ENCODE measurements around the gene OR1F1.

The OR1F1 gene

GRCh38 chr16:3207086-3207953, 19.3 kb downstream of the OR1F1 start:
- DNase-seq, result no peak

DNA sequence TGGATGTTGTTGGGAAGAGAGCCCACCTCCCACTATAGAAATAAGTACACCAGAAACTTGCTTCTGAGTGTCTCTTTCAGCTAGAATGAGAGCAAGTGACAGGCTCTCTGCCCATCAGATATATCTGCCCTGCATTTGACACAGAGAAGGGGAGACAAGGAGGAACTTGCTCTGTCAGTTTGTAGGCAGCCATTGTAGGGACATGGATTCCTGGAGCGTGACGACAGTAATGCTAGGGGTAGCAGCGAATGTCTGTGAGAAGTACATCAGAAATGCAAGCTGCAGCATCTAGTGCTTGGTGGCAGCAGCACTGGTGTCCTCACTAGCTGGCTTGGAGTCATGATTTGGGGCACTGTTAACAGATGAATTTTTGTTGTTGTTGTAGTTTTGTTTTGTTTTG, 24.0 kb downstream of the OR1F1 start:
- DNase-seq, result no peak

GRCh38 chr16:3212567-3212966, 24.6 kb downstream of the OR1F1 start:
- DNase-seq, result no peak

DNA sequence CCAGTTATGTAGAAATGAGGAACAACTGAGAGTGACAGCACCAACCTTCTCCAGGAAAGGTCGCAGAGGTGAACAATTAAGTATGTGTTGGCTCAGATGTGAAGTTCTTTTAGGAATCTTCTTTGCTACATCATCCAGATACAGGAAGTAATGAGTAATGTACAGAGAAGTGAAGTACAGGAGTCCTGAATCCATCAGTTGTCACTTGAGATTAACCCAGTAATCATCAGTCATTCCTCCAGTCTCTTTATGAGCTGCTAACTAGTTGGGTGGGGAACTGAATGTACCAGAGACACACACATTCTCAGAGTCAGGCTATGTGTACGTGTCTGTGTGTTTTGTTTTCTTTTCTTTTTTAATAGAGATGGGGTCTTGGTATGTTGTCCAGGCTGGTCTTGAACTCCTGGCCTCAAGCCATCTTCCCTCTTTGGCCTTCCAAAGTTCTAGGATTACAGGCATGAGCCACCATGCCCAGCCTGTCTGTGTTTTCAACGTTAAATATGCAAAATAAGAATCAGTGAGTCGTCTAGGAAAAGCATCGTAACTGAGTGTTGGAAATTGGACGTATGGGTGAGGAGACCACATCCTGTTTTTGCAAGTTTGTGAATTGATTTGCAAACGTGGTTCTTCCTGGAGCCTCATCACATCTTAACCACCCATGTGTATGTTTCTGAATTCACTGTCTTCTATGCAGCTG, 27.0 kb downstream of the OR1F1 start:
- DNase-seq, result no peak

DNA sequence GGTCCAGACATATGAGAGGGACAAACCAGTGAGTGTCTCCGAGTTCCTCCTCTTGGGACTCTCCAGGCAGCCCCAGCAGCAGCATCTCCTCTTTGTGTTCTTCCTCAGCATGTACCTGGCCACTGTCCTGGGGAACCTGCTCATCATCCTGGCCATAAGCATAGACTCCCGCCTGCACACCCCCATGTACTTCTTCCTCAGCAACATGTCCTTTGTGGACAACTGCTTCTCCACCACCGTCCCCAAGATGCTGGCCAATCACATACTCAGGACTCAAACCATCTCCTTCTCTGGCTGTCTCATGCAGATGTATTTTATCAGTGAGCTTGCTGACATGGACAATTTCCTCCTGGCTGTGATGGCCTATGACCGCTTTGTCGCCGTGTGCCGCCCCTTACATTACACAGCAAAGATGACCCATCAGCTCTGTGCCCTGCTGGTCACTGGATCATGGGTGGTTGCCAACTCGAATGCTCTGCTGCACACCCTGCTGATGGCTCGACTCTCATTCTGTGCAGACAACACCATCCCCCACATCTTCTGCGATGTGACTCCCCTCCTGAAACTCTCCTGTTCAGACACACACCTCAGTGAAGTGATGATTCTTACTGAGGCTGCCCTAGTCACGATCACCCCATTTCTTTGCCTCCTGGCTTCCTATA, 27.7 kb downstream of the OR1F1 start:
- DNase-seq, result no peak

- no peak for DNase-seq
Measured at GRCh38 chr16:3216263-3216640, 28.2 kb downstream of the OR1F1 start.

- DNase-seq, result no peak
Measured at GRCh38 chr16:3220839-3221238, 32.8 kb downstream of the OR1F1 start.

- no peak for DNase-seq
Measured at GRCh38 chr16:3223913-3224515, 36.0 kb downstream of the OR1F1 start.

DNA sequence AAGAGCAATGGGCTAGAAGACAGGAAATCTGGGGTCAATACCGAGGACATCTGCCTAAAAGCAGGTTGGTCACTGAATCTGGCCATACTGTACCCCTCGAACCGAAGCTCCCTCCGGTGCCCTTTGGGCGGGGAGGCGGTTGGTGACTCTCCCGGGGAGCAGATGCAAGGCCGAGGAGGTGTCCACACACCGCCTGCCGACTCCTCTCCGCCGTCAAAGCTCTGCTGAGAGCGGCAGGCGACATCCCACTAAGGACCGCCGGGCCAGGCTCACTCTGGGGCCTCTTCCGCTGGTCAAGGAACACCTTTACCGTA, 46.5 kb downstream of the OR1F1 start:
- DNase-seq, result no peak

- DNase-seq, result peak; percentile 70
Measured at GRCh38 chr16:3234857-3235561, 47.0 kb downstream of the OR1F1 start, which contains the start of gene ZNF200. ZNF200 (minus strand) TSS chr16:3235158; CDS start chr16:3233755, 1,403 bp downstream.

DNA sequence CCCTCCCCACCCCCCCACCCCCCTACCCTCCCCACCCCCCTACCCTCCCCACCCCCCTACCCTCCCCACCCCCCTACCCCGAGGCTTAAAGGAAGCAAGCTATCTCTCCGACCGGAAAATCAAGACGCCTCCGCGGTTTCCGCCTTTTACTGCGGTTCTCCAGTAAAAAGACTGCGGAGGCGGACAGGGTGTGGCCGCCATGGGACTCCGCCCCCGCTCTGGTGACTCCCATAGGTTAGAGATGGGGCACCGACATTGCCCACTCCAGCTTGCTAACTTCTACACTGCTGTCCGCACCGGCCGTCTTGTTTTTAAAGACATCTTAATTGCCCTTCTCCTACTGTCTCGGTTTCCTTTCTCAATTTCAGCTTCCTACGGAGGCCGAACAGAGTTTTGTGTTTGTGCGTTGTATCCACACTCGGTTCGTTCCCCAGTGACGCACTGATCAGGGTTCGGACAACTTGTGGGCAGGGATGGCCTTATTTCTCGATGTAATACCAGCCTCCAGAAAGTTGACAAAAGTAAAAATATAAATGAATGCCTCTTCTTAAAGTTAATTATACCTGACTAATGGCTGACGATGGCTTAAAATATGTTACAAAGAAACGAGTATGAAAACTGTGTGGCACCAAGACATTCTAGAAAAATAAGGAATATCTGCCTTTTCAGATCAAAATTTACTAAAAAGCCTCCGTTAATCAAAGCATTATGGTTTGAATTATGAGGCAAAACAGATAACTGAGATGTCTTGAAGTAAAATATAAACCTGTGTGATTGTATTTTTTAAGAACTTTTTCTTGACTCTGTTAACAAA, 48.1 kb downstream of the OR1F1 start:
- no peak for DNase-seq

DNA sequence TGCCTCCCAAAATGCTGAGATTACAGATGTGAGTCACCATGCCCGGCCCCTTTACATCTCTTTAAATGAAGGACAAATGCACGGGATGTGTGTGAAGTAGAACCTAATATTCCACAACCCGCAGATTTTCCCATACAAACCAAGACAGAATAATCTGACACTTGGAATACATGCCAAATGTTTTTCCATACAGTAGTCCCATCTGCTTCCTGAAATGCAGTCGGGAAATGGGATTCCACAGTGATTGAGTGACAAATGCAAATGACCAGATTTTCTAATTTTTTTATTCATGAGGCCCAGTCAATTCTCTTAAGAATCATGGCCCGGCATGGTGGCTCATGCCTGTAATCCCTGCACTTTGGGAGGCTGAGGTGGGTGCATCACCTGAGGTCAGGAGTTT, 53.8 kb downstream of the OR1F1 start:
- DNase-seq, result no peak

DNA sequence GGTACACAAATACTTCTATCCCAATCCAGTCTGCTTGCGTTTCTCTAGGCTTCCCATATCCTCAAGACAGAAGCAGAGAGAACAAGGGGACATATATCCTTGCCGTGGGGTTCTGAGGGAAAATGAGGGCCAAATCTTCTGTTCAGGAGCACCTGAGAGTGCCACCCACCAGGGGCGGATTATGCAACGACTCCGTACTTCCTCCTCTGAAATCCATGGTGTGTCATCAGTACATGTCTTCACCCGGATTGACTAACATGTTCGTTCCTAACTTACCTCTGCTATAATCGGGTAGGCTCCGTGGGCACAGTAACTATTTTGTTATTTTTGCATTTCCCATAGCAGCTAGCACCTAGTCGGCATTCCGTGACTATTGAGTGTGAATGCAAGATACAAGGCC, 54.7 kb downstream of the OR1F1 start:
- no peak for DNase-seq

DNA sequence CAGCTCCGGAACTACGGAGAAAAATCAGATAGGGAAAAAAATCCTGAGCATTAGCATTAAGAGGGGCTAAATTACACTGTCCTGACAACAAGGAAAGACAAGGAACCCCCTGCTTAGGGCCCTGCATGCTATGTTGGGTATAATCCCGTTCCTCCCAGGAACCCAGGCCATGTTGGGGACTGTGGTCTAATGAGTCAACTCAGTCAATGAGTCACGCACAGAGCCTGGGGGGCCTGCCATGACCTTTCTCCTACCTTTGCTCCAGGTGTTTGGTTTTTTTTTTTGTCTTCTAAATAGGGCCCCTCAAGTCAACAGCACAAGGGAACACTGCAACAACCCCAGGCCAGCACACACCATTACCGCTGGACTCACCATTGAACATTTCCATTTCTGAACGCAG, 55.9 kb downstream of the OR1F1 start:
- no peak for DNase-seq

- DNase-seq, result no peak
Measured at GRCh38 chr16:3246002-3246401, 58.0 kb downstream of the OR1F1 start.

GRCh38 chr16:3246876-3247275, 58.9 kb downstream of the OR1F1 start:
- DNase-seq, result no peak

GRCh38 chr16:3248596-3248995, 60.6 kb downstream of the OR1F1 start:
- DNase-seq, result no peak

GRCh38 chr16:3249020-3249419, 61.0 kb downstream of the OR1F1 start:
- no peak for DNase-seq

GRCh38 chr16:3249451-3249850, 61.4 kb downstream of the OR1F1 start:
- no peak for DNase-seq

DNA sequence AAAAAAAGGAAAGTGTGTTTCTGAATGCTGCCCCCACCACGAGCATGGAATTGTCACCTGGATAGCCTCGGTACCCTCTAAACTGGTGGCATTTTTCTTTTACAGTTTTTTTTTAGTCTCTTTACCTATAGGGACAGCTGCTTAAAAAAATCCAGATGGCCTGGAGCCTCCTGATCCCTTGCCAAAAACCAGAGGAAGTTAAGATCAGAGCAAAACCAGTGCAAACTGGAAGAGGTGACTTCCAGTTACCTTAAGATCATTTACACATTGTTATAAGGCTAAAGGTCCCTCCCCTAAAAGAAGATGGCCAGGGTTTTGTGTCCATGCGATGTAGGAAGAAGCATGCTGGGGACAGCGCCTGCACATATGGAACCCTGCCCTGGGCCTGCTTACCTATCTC, 65.0 kb downstream of the OR1F1 start:
- DNase-seq, result no peak

DNA sequence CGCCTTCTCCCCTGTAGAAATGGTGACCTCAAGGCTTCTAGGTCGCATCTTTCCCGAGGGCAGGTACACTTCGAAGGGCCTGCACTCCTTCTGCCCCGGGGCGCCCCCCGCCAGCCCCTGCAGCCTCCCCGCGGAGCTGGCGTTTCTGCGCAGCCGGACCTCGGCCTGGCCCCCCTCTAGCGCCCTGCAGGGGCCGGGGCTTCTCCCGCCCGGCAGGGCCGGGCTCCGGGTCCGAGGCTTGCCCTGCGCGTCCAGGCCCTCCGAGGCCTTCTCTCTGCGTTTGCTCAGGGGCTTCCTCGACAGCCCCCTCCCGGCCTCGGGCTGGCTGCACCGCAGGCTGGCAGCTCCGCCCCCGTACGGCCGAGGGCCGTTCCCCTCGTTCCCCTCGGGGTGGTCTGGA, 66.3 kb downstream of the OR1F1 start:
- DNase-seq, result no peak

Data from NCI-H1417 treated with DMSO at 0.1 percent for 48 hours (cell line).